22Rv1 (cell line): ENCODE data around the gene IBTK.

Source experiments
- ZFX ChIP-seq: fragments of 450-650 bp; IDR thresholded peaks from 2 replicates; pipeline ENCODE4 v1.6.1; 2017; ENCODE audit warnings: antibody characterized with exemption, borderline replicate concordance
- TF ChIP-seq, protein P1 (sequence below): fragments of 450-650 bp; IDR thresholded peaks from 2 replicates; pipeline ENCODE4 v1.5.1; 2017; ENCODE audit warnings: mild to moderate bottlenecking

DNA sequence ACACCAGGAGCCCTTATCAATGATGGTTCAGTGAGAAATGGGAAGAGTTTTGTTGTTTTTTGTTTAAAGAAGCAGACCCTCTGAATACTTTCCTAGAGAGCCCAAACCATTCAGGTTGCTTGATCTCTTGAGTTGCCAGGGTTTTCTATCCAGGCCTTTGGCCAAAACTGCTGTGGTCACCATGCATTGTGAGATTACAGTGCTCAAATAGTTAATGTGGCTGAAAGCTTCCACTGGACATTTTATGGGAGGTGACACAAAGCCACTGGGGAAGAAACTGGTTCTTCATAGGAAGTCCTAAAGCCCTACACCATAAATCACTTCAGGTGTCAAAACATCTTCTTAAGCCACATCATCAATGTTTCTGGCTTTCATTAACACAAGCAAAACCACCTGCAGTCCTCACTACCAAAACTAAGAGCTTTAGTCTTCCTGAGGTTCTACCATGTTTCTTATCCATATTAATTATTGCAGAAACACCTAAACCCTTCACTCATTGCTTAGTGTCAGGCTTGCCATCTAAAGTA lies 101.6 kb downstream of the IBTK start:
- TF ChIP-seq, protein P1, sequence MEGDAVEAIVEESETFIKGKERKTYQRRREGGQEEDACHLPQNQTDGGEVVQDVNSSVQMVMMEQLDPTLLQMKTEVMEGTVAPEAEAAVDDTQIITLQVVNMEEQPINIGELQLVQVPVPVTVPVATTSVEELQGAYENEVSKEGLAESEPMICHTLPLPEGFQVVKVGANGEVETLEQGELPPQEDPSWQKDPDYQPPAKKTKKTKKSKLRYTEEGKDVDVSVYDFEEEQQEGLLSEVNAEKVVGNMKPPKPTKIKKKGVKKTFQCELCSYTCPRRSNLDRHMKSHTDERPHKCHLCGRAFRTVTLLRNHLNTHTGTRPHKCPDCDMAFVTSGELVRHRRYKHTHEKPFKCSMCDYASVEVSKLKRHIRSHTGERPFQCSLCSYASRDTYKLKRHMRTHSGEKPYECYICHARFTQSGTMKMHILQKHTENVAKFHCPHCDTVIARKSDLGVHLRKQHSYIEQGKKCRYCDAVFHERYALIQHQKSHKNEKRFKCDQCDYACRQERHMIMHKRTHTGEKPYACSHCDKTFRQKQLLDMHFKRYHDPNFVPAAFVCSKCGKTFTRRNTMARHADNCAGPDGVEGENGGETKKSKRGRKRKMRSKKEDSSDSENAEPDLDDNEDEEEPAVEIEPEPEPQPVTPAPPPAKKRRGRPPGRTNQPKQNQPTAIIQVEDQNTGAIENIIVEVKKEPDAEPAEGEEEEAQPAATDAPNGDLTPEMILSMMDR: no peak
- no peak for TF ChIP-seq ZFX
